HUDEP-2 (cell line): ENCODE results near the gene PRDM15.
A peak's percentile ranks its signal among the peaks of the same experiment; 100 is the strongest.

Experiments used
- DNase-seq, 76 experiments: peaks; one replicate each; lab custom pipeline; 2025; ENCODE audit not compliant: unreplicated experiment in 76 of 76; lab: John Stamatoyannopoulos, UW

The PRDM15 gene

GRCh38 chr21:41828884-41829360 lies 50.2 kb downstream of the PRDM15 start:
- DNase-seq: no peak

- no peak for DNase-seq
Observed at GRCh38 chr21:41827951-41828883, 50.9 kb downstream of the PRDM15 start.

- DNase-seq: no peak
Observed at GRCh38 chr21:41825881-41826280, 53.3 kb downstream of the PRDM15 start.

- no peak for DNase-seq
Observed at GRCh38 chr21:41825216-41825615, 53.9 kb downstream of the PRDM15 start.

GRCh38 chr21:41824466-41825207 lies 54.5 kb downstream of the PRDM15 start:
- DNase-seq: no peak

- DNase-seq: no peak
Observed at GRCh38 chr21:41823906-41824305, 55.2 kb downstream of the PRDM15 start.

- no peak for DNase-seq
Observed at GRCh38 chr21:41823166-41823565, 56.0 kb downstream of the PRDM15 start.

GRCh38 chr21:41821756-41822431 lies 57.2 kb downstream of the PRDM15 start:
- no peak for DNase-seq

- DNase-seq: no peak
Observed at GRCh38 chr21:41821081-41821755, 57.9 kb downstream of the PRDM15 start.

- no peak for DNase-seq
Observed at GRCh38 chr21:41820384-41821080, 58.6 kb downstream of the PRDM15 start.

GRCh38 chr21:41819856-41820281 lies 59.3 kb downstream of the PRDM15 start:
- DNase-seq: no peak

GRCh38 chr21:41819236-41819855 lies 59.8 kb downstream of the PRDM15 start:
- no peak for DNase-seq

GRCh38 chr21:41817877-41818855 lies 61.0 kb downstream of the PRDM15 start:
- no peak for DNase-seq

- DNase-seq: peak in 42 of 76 experiments; percentile 5 to 63 (median 40)
Observed at GRCh38 chr21:41817228-41817627, 61.9 kb downstream of the PRDM15 start.

GRCh38 chr21:41816583-41817165 lies 62.5 kb downstream of the PRDM15 start:
- DNase-seq: peak in 47 of 76 experiments; percentile 7 to 58 (median 29)

- no peak for DNase-seq
Observed at GRCh38 chr21:41815652-41816582, 63.2 kb downstream of the PRDM15 start.

- DNase-seq: no peak
Observed at GRCh38 chr21:41813226-41813625, 65.9 kb downstream of the PRDM15 start.
